ENCODE measurements around the gene RAP1A.

The RAP1A gene

DNA sequence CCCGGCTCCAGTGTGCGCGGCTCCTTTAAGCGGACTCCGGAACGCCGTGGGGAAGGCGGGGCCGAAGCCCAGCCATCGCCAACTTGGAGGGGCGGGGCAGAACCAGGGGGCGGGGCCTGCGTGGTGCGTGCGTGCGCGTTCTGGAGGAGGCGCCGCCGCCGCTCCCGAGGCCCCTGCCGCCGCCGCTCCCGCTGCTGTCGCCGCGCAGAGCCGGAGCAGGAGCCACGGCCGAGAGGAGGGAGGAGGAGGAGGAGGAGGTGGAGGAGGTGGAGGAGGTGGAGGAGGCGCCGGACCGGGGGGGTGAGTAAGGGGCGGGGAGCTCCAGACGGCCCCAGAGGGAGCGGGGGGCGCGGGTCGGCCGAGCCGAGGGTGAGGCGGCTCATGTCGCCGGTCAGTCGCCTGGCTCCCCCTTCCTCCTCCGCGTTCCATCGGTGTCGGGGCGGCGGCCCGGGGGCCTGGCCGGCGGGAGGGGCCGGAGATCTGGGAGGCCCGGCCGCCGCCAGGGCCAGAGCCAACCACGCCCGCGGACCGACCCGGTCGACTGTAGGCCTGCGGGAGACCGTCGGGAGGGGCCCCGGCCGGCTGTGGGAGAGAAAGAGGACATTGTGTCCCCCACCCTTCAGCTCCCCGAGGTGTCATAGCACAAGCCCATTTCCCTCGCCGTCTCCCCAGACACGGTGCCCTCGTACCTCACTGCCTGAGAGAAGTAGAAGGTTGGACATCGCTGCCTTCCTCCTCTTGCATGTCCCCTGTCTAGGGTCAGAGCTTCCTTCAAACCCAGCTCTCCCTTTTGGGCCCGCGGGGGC lies at the start of gene RAP1A:
TSS of gene RAP1A (plus strand) at position 155 of the 806 bp plus-strand sequence. CDS start 71,572 bp downstream, outside the sequence.
- H3K79me2 ChIP-seq (ENCODE audit: control insufficient read depth, low read length): peaks cover 59% of the 10 kb centered on the region
- no peaks in the 10 kb centered on the region for H4K20me1 ChIP-seq (ENCODE audit: control insufficient read depth, insufficient read depth, low read depth, low read length)
- peaks cover 28% of the 10 kb centered on the region for H3K36me3 ChIP-seq (ENCODE audit: control insufficient read depth, low read length)
- H3K4me2 ChIP-seq (ENCODE audit: low read length): peak within 1 kb of the TSS; percentile 90
- peak within 1 kb of the TSS; percentile 94 for H3K4me3 ChIP-seq (ENCODE audit: low read length)
- no peaks in the 10 kb centered on the region for H3K27me3 ChIP-seq (ENCODE audit: control insufficient read depth, low read length)
- H3F3A ChIP-seq (ENCODE audit: control insufficient read depth, insufficient read depth): peaks cover 17% of the 10 kb centered on the region
- H3K9me3 ChIP-seq (ENCODE audit: control insufficient read depth, insufficient read depth, low read length): no peaks in the 10 kb centered on the region
- no peaks in the 10 kb centered on the region for H3K9me2 ChIP-seq (replicated peaks; ENCODE audit: control insufficient read depth, low read length)
- TF ChIP-seq CTCF (IDR thresholded peaks at IDR 0.05; ENCODE audit: low read depth, low read length, poor library complexity, severe bottlenecking) (no peak), EZH2phosphoT487 (IDR thresholded peaks at IDR 0.05; ENCODE audit: borderline replicate concordance, low read length) (no peak)
- peak within 1 kb of the TSS; percentile 63 for H3K27ac ChIP-seq (ENCODE audit: low read depth, low read length)
- H3K4me1 ChIP-seq (ENCODE audit: control insufficient read depth, low read length): peaks cover 83% of the 10 kb centered on the region

DNA sequence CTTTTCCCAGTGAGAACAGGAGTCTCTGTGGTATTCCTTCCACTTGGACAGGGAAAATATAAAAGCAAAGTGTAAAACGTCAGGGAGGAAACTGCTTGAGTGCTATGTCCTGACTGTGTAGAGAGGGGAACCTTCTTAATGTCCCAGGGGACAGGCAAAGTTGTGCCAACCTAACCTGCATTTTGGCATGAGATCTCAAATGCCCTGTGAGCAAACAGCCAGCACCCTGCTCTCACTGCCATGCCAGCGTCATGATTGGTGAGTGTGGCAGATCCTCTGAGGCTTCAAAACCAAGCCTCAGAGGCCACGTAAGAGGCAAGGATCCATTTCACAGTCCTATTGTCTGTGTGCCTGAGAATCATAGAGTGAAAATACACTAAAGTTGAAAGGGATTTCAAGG lies 49.7 kb upstream of the RAP1A start:
- Histone ChIP-seq H3K27ac (ENCODE audit: low read depth, low read length) (no peak overlapping the region), H3K9me3 (ENCODE audit: control insufficient read depth, insufficient read depth, low read length) (no peaks in the 10 kb centered on the region), H3K4me3 (ENCODE audit: low read length) (no peak overlapping the region), H3K36me3 (ENCODE audit: control insufficient read depth, low read length) (no peaks in the 10 kb centered on the region), H4K20me1 (ENCODE audit: control insufficient read depth, insufficient read depth, low read depth, low read length) (no peaks in the 10 kb centered on the region), H3K4me2 (ENCODE audit: low read length) (no peak overlapping the region), H3K27me3 (ENCODE audit: control insufficient read depth, low read length) (no peaks in the 10 kb centered on the region), H3K79me2 (ENCODE audit: control insufficient read depth, low read length) (no peaks in the 10 kb centered on the region), H3K9me2 (replicated peaks; ENCODE audit: control insufficient read depth, low read length) (no peaks in the 10 kb centered on the region), H3F3A (ENCODE audit: control insufficient read depth, insufficient read depth) (no peaks in the 10 kb centered on the region), H3K4me1 (ENCODE audit: control insufficient read depth, low read length) (peaks cover 8% of the 10 kb centered on the region; the same call in 1 of the 2 replicates)
- TF ChIP-seq CTCF (IDR thresholded peaks at IDR 0.05; ENCODE audit: low read depth, low read length, poor library complexity, severe bottlenecking) (no peak), EZH2phosphoT487 (IDR thresholded peaks at IDR 0.05; ENCODE audit: borderline replicate concordance, low read length) (no peak)

GRCh38 chr1:111570781-111571181 lies 48.8 kb upstream of the RAP1A start:
- no peaks in the 10 kb centered on the region for H3K9me2 ChIP-seq (replicated peaks; ENCODE audit: control insufficient read depth, low read length)
- H3K4me3 ChIP-seq (ENCODE audit: low read length): no peak overlapping the region
- no peaks in the 10 kb centered on the region for H3K27me3 ChIP-seq (ENCODE audit: control insufficient read depth, low read length)
- H4K20me1 ChIP-seq (ENCODE audit: control insufficient read depth, insufficient read depth, low read depth, low read length): no peaks in the 10 kb centered on the region
- no peaks in the 10 kb centered on the region for H3K36me3 ChIP-seq (ENCODE audit: control insufficient read depth, low read length)
- no peak overlapping the region for H3K4me2 ChIP-seq (ENCODE audit: low read length)
- H3K4me1 ChIP-seq (ENCODE audit: control insufficient read depth, low read length): peaks cover 8% of the 10 kb centered on the region; the same call in 1 of the 2 replicates
- no peaks in the 10 kb centered on the region for H3F3A ChIP-seq (ENCODE audit: control insufficient read depth, insufficient read depth)
- H3K79me2 ChIP-seq (ENCODE audit: control insufficient read depth, low read length): no peaks in the 10 kb centered on the region
- TF ChIP-seq EZH2phosphoT487 (IDR thresholded peaks at IDR 0.05; ENCODE audit: borderline replicate concordance, low read length): no peak
- TF ChIP-seq CTCF (IDR thresholded peaks at IDR 0.05; ENCODE audit: low read depth, low read length, poor library complexity, severe bottlenecking): peak; percentile 70
- H3K9me3 ChIP-seq (ENCODE audit: control insufficient read depth, insufficient read depth, low read length): no peaks in the 10 kb centered on the region
- H3K27ac ChIP-seq (ENCODE audit: low read depth, low read length): no peak overlapping the region

All from DOHH2 (cell line).